SW 1271 (cell line): ENCODE data around the gene DNAH14.
A peak's percentile ranks its signal among the peaks of the same experiment; 100 is the strongest.
"Not testable (repeated sequence)": the region's sequence is repeated elsewhere in the genome, so short reads cannot be mapped to it uniquely, and the experiment has no call there.

Experiments
- DNase-seq, 2 experiments: peaks; one replicate each; lab custom pipeline; 2025; lab: John Stamatoyannopoulos, UW

DNAH14 gene

DNA sequence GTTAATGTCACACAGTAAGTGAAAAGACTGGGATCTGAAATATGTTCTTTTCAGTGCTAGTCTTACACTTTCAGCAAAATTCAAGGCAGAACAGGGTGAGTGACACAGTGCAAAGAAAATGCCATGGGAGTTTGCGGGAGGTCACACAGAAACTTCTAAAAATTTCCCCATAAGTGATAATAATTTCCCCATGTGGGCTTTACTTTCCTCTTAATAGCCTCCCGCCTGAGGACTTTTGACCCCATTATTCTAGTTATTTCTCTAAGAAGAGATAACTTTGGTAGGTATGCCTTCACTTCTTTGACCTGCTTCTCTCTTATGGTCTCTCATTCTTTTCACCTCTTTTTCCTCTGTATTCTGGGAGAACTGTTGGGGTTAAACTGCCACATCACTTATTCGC lies 8.1 kb upstream of the DNAH14 start:
- DNase-seq, result no peak

GRCh38 chr1:224922404-224923164 lies 6.9 kb upstream of the DNAH14 start:
- peak in 1 of 2 experiments; percentile 22 for DNase-seq

DNA sequence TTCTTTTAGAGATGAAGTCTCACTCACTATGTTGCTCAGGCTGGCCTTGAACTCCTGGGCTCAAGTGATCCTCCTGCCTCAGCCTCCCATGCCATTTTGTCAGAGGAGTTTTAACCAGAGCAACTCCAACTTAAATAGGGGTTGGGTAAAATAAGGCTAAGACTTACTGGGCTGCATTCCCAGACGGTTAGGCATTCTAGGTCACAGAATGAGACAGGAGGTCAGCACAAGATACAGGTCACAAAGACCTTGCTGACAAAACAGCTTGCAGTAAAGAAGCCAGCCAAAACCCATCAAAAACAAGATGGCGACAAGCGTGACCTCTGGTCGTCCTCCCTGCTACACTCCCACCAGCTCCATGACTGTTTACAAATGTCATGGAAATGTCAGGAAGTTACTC lies 5.7 kb upstream of the DNAH14 start:
- DNase-seq, result no peak

GRCh38 chr1:224927631-224928030 lies 1.8 kb upstream of the DNAH14 start:
- not testable (repeated sequence) for DNase-seq

DNA sequence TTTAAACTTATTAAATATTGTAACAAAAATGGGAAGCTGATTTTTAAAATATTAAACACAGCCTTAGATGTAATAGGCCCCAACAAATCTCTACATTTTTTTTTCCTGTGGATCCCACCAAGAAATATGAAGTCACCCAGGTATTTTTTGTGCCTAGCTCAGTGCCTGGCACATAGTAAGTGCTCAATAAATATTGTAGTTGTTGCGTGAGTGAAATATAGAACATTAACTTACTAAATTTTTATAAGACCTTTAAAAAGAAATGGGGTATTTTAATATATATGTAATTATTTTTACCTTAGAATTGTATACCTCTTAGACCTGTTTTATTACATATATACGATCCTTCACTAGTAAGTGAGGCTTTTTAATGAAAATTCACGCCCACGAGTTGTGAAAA lies 569 bp upstream of the DNAH14 start:
- DNase-seq, result no peak

DNA sequence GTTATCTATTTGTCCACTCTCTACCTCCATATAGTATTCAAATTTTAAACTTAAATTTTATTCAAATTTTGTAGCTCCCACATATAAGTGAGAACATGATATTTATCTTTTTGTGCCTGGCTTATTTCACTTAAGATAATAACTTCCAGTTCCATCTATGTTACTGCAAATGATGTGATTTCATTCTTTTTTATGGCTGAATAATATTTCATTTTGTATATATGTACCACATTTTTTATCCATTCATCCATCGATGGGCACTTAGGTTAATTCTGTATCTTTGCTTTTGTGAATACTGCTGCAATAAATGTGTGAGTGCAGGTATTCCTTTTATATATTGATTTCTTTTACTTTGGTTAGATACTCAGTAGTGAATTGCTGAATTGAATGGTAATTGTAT lies 2.1 kb downstream of the DNAH14 start:
- no peak for DNase-seq

DNA sequence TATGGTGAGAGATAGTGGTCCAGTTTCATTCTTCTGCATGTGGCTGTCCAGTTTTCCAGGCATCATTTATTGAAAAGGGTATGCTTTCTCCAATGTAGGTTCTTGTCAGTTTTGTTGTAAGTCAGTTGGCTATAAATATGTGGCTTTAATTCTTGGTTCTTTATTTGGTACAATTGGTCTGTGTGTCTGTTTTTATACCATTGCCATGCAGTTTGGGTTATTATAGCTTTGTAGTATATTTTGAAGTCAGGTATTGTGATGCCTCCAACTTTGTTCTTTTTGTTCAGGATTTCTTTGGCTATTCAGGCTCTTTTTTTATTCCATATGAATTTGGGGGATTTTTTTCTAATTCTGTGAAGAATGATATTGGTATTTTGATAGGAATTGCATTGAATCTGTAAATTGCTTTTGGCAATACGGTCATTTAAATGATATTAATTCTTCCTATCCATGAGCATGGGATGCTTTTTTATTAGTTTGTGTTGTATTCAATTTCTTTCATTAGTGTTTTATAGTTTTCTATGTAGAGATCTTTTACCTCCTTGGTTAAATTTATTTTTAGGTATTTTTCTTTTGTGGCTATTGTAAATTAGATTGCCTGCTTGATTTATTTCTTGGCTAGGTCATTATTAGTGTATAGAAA lies 3.3 kb downstream of the DNAH14 start:
- no peak for DNase-seq

DNA sequence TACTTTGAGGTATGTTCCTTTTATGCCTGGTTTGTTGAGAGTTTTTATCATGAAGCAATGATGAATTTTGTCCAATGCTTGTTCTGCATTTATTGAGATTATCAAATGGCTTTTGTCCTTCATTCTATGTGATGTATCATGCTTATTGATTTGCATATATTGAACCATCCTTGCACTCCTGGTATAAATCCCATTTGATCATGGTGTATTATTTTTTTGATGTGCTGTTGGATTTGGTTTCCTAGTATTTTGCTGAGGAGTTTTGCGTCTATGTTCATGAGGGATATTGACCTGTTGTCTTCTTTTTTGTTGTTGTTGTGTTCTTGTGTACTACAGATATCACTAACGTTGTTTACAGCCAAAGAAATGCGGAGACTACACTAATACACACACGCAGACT lies 4.1 kb downstream of the DNAH14 start:
- no peak for DNase-seq

DNA sequence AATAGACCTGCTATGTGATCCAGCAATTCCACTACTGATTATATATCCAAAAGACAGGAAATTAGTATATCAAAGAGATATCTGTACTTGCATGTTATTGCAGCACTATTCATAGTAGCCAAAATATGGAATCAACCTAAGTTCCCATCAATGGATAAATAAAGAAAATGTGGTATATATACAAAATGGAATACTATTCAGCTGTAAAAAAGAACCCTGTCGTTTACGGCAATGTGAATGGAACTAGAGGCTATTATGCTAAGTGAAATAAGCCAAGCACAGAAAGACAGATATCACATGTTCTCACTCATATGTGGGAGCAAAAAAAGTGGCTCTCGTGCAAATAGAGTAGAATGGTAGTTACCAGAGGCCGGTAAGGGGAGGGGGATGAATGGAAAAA lies 9.2 kb downstream of the DNAH14 start:
- no peak for DNase-seq

GRCh38 chr1:224939844-224940425 lies 10.5 kb downstream of the DNAH14 start:
- no peak for DNase-seq

- DNase-seq, result not testable (repeated sequence)
Observed at GRCh38 chr1:224940735-224941134, 11.3 kb downstream of the DNAH14 start.

- DNase-seq, result not testable (repeated sequence)
Observed at GRCh38 chr1:224945651-224946348, 16.3 kb downstream of the DNAH14 start.

- DNase-seq, result not testable (repeated sequence)
Observed at GRCh38 chr1:224946349-224946691, 16.8 kb downstream of the DNAH14 start.

GRCh38 chr1:224957696-224958095 lies 28.2 kb downstream of the DNAH14 start:
- no peak for DNase-seq

DNA sequence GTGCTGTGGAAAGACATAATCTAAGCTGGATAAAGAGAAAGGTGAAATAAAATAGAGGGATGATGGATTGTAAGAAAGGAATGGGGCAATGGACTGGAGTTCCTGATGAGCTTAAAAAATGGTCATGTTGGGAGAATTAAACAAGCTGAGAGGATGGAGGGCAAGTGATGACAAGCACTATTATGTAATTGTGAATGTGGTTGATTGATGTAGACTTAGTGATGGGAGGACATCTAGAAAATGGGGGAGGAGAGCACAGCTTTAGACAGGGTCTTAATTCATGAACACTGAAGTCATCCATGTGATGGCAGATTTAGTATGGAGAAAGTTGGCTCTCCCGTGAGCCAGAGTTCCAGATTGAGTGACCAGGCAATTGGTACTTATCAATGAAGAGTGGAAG lies 29.0 kb downstream of the DNAH14 start:
- DNase-seq, result no peak

DNA sequence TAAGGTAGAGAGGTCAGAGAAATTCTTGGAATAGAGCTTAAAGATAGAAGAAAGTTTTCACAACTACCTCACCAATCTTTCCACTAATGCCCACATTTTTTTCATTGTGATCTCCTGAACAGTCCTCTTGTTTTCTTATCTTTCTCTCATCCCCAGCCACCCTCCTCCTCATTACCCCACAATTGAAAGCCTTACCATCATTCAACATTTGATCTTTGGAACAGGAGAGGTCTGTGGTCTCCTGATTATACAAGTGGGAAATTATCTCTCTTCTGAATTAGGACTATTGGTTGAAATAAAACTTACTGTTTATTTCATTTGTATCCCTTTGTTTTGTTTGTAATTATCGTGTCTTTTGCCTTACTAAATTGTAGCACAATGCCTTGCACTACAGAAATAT lies 29.6 kb downstream of the DNAH14 start:
- DNase-seq, result no peak

DNA sequence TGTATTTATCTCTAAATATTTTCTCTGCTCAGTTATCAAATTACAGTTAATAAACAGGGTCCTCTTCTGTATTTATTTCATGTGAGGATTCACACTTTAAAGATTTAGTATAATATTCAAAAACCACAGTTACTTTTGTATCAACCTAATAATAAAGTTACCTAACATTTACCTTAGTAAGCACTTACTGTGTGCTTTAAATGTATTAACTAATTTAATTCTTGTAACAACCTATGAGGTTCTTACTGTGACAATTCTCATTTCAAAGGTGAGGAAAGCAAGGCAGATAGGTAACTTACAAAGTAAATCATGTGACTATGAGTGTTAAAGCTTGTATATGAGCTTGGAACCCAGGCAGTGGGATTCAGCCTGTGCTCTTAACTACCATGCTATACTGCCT lies 30.2 kb downstream of the DNAH14 start:
- no peak for DNase-seq

- no peak for DNase-seq
Observed at GRCh38 chr1:224980181-224980580, 50.7 kb downstream of the DNAH14 start.

DNA sequence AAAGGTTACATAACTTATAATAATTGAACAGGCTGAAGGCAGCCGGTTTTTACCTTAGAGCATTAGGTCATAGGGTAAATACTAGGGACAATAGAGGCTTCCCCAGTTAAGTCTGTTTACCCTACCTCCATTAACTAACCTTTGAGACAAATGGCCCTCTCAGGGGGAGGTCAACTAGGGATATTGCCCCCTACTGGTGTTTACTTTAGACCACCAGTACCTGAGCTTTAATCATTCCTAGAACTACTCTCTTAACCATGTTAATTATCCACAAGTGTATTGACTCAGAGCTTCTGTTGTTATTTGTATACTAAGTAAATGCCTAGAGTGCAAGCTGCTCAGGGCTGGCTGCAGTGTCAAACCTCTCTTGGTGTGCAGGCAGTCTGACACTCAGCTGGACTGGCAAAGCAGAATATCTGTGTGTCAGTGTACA lies 52.5 kb downstream of the DNAH14 start:
- not testable (repeated sequence) for DNase-seq

GRCh38 chr1:224988042-224988441 lies 58.6 kb downstream of the DNAH14 start:
- no peak for DNase-seq

GRCh38 chr1:224989615-224990014 lies 60.1 kb downstream of the DNAH14 start:
- DNase-seq, result no peak

- not testable (repeated sequence) for DNase-seq
Observed at GRCh38 chr1:224991550-224991949, 62.1 kb downstream of the DNAH14 start.

- no peak for DNase-seq
Observed at GRCh38 chr1:224995602-224996001, 66.1 kb downstream of the DNAH14 start.
